Natural killer cell (primary cell): Measurements from ENCODE around the gene CADM2. TPM values are rescaled to one million over a fixed set of nuclear protein-coding genes. Genes with fewer than 3 reads are reported as not detected.

Source experiments
- ATAC-seq, 3 donors: fragments of 150-1000 bp in 2 of 3; fragments of 200-7000 bp in 1 of 3; cut with Tn5 transposase; 1 replicate in 1 of 3; 2 replicates in 2 of 3; pipeline ENCODE4 v1.10.0; 2021; ENCODE audit warnings: mild to moderate bottlenecking in 2 of 3, moderate library complexity in 2 of 3
- DNase-seq, 2 donors: peaks; one replicate each; pipeline versions ENCODE4 v3.0.0 to v3.0.0-alpha.2; 2013 to 2021; ENCODE audit warnings: mixed read lengths in 1 of 2
- H3K27ac ChIP-seq: one replicate; pipeline ENCODE4 v1.5.1; 2013; ENCODE audit warnings: mild to moderate bottlenecking, low read length
- H3K27me3 ChIP-seq: one replicate; pipeline ENCODE4 v1.6.1; 2013; ENCODE audit warnings: low read length; ENCODE audit not compliant: control insufficient read depth, insufficient read depth
- H3K36me3 ChIP-seq: one replicate; pipeline ENCODE4 v1.6.1; 2013; ENCODE audit warnings: low read length; ENCODE audit not compliant: control insufficient read depth, insufficient read depth
- H3K4me1 ChIP-seq: one replicate; pipeline ENCODE4 v1.6.1; 2013; ENCODE audit warnings: low read length; ENCODE audit not compliant: control insufficient read depth, insufficient read depth
- H3K4me3 ChIP-seq: one replicate; pipeline ENCODE4 v1.5.1; 2013; ENCODE audit warnings: low read length
- H3K9me3 ChIP-seq: one replicate; pipeline ENCODE4 v1.6.1; 2013; ENCODE audit warnings: low read length; ENCODE audit not compliant: control insufficient read depth, insufficient read depth
- H3K27ac Mint-ChIP-seq, 2 donors: one replicate each; pipeline ENCODE4 v1.8.0; 2022; ENCODE audit warnings: mild to moderate bottlenecking in 2 of 2, mixed read lengths in 2 of 2, moderate library complexity in 1 of 2
- H3K27me3 Mint-ChIP-seq, 2 donors: one replicate each; pipeline ENCODE4 v1.8.0; 2022; ENCODE audit warnings: low read depth in 2 of 2, mixed read lengths in 2 of 2
- H3K36me3 Mint-ChIP-seq: one replicate; pipeline ENCODE4 v1.8.0; 2022; ENCODE audit warnings: mixed read lengths
- H3K4me1 Mint-ChIP-seq, 2 donors: one replicate each; pipeline ENCODE4 v1.8.0; 2022; ENCODE audit warnings: mixed read lengths in 2 of 2
- H3K4me3 Mint-ChIP-seq: one replicate; pipeline ENCODE4 v1.8.0; 2022; ENCODE audit warnings: mild to moderate bottlenecking, moderate library complexity, mixed read lengths
- H3K9me3 Mint-ChIP-seq, 2 donors: one replicate each; pipeline ENCODE4 v1.8.0; 2022; ENCODE audit warnings: mixed read lengths in 2 of 2
- WGBS: methylation state at CpG from one replicate; pipeline ENCODE4 v1.1.7; 2013; ENCODE audit warnings: missing lambda C conversion rate; ENCODE audit not compliant: insufficient coverage; 5-methylcytosine and 5-hydroxymethylcytosine counted together
- intact Hi-C: fragments of 100-400 bp; cut with micrococcal nuclease; formaldehyde crosslinking; loops from one replicate; pipeline ENCODE4 v1.14.2; 2022
- total RNA-seq, 4 donors: library from RNA; stranded (reverse); fragments of 120-200 nt in 1 of 4; gene quantifications; one replicate each; pipeline versions ENCODE4 v1.2.3 to v1.2.4, GENCODE V29; 2013 to 2022
- TF ChIP-seq, protein P1 (sequence below): fragments of 200-600 bp; IDR thresholded peaks from one replicate; pipeline ENCODE4 v1.8.0; 2022; ENCODE audit warnings: antibody characterized with exemption

The CADM2 gene
- total RNA-seq, 3 donors from 2014 or later (not counting 1 experiment from before 2014, with no cell fraction given), result 0.07 TPM; not detected in 2

DNA sequence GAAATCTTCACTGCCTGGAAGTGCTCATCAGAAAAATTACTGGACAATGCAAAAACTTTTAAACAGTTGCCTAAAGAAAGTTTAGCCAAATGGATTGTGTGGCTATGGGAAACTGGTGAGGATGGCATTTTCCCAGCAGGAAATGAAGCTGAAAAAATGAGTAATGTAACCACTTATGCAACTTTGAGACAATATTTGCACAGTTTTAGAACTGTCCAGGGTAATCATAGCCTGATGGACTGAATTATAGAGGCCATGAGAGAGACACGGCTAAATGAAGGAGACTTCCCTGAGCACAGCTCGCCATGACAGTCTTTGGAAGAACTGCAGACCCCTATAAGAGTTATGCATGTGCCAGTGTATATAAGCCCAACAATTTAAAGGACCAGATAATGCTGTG lies 1150.6 kb downstream of the CADM2 start:
- Histone ChIP-seq H3K4me1 (no peaks in the 10 kb centered on the region), H3K27me3 (no peaks in the 10 kb centered on the region), H3K4me3 (no peak overlapping the region), H3K9me3 (peaks cover 12% of the 10 kb centered on the region), H3K36me3 (no peaks in the 10 kb centered on the region), H3K27ac (no peak overlapping the region)
- H3K4me1 Mint-ChIP-seq, result no peaks in the 10 kb centered on the region
- no peak overlapping the region for H3K4me3 Mint-ChIP-seq
- intact Hi-C loops, result no loop called here
- ATAC-seq (no peak), DNase-seq (no peak)
- 57% methylated on average over 2 of the region's 2 CpGs for WGBS
- TF ChIP-seq, protein P1, sequence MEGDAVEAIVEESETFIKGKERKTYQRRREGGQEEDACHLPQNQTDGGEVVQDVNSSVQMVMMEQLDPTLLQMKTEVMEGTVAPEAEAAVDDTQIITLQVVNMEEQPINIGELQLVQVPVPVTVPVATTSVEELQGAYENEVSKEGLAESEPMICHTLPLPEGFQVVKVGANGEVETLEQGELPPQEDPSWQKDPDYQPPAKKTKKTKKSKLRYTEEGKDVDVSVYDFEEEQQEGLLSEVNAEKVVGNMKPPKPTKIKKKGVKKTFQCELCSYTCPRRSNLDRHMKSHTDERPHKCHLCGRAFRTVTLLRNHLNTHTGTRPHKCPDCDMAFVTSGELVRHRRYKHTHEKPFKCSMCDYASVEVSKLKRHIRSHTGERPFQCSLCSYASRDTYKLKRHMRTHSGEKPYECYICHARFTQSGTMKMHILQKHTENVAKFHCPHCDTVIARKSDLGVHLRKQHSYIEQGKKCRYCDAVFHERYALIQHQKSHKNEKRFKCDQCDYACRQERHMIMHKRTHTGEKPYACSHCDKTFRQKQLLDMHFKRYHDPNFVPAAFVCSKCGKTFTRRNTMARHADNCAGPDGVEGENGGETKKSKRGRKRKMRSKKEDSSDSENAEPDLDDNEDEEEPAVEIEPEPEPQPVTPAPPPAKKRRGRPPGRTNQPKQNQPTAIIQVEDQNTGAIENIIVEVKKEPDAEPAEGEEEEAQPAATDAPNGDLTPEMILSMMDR, result no peak
- H3K36me3 Mint-ChIP-seq, result peaks cover 9% of the 10 kb centered on the region
- H3K27me3 Mint-ChIP-seq, result no peaks in the 10 kb centered on the region
- no peak overlapping the region for H3K27ac Mint-ChIP-seq
- H3K9me3 Mint-ChIP-seq, result peaks cover 16 to 23% of the 10 kb centered on the region in 2 donors
